IPS-NIHi7 (cell line): Measurements from ENCODE around the gene WIPF1.

Source experiments
- DNase-seq: peaks from one replicate; pipeline ENCODE4 v3.0.0; 2012; ENCODE audit warnings: mixed read lengths; ENCODE audit errors: extremely low spot score

WIPF1 gene

DNA sequence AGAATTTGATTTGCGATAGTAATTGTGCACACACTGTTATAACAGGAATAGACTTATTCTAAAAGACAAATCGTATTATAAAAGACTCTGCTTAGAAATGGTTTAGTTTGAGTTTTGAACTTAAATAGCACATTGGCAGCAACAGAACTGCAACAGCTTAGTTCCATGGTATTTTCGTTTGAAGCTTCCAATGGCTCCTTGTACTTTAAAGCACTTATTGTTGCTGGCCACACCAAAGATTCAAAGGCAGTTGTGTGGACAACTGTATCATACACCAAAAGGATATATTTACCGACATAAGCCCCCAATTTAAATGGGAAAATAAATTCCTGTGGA is 627 bp downstream of the WIPF1 start:
- no peak for DNase-seq

DNA sequence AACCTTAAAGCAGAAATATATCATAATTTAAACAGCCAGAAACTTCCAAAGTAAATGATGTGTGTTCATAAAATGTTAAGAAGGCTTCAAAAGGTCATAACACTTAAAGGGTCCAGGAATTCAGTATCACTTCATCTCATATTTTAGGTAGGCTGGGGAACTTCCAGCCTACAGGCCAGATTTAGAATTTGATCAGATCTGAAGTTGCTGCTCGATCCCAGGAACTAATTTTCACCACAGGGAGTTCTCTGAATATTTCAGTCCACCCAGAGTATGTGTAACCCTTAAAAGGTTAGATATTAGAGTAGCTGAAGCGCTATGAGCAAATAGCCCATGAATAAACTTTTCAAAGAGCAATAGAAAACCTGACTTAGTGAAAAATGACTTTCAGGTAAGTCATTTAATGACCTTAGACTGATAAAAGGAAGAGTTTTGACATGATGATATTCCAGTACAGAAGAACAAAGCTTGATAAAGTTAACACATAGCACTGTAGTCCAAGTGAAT is 1.7 kb downstream of the WIPF1 start:
- no peak for DNase-seq

DNA sequence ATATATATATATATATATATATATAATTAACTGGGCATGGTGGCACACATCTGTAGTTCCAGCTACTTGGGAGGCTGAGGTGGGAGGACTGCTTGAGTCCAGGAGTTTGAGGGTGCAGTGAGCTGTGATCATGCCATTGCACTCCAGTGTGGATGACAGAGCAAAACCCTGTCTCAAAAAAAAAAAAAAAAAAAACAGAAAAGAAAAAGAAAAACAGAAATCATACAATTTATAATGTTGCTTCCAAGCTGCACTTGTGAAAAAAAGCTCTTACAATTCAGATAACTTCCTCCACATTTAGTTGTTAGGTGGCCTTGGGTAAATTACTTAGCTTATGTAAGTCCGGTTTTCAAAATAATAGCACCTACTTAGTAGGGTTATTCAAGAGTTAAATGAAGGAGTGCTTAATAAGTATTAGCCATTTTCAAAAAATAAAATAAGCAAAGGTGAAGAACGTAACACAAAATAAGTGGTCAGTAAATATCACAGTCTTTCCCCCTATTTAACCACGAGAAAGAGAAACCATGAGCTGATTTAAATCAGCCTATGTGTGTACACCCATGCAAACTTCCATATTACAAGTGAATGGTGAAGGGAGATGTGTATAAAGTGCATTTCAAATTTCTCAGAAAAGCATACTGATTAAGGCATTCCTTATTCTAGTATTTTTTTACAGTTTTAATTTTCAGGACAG is 2.3 kb downstream of the WIPF1 start:
- DNase-seq, result no peak

GRCh38 chr2:174594456-174594855 is 3.1 kb downstream of the WIPF1 start:
- no peak for DNase-seq

GRCh38 chr2:174593574-174594203 is 3.9 kb downstream of the WIPF1 start:
- no peak for DNase-seq

DNA sequence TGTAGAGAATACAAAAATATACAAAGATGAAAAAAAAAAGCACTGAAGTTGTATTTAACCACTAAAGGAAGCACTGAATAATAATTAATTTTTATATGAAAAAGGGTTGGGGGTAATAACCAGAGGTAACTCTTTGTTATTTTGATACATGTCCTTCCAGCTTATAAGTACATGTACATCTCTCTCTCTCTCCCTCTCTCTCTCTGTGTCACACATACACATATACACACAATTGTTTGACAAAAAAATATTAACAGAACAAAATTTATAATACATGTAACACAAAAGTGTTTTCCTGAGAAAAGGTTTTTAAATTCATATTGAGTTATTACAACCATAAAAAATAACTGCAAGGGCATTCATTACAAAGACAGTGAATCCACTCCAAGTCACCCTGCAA is 4.6 kb downstream of the WIPF1 start:
- no peak for DNase-seq

- no peak for DNase-seq
These were observed 5.9 kb downstream of the WIPF1 start for GRCh38 chr2:174591740-174592139.

DNA sequence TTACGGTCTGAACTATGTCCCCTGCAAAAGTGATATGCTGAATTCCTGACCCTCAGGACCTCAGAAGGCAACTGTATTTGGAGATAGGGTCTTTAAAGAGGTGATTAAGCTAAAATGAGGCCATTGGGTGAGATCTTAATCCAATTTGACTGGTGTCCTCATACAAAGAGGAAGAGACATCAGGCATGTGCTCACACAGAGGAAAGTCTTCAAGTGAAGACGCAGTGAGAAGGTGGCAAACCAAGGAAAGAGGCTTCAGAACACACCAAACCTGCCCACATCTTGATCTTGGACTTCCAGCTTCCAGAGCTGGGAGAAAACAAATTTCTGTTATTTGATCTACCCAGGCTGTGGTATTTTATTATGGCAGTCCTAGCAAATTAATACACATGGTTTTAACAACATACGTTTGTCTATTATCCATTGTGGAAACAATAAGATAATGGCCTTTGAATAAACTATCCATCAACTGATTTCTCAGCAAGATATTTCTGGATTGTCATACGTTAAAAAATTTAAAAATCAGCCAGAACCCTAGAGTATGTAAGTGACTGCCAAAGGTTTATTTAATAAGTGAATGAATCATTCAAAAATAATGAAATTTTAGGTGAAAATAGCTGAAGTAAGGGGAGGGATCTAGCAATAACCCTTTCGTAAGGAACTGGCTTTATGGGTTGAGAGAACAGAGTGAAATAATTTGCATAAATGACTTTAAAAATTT is 6.5 kb downstream of the WIPF1 start:
- no peak for DNase-seq

- no peak for DNase-seq
These were observed 7.3 kb downstream of the WIPF1 start for GRCh38 chr2:174590346-174590745.

- DNase-seq, result no peak
These were observed 8.3 kb downstream of the WIPF1 start for GRCh38 chr2:174589334-174589733.

DNA sequence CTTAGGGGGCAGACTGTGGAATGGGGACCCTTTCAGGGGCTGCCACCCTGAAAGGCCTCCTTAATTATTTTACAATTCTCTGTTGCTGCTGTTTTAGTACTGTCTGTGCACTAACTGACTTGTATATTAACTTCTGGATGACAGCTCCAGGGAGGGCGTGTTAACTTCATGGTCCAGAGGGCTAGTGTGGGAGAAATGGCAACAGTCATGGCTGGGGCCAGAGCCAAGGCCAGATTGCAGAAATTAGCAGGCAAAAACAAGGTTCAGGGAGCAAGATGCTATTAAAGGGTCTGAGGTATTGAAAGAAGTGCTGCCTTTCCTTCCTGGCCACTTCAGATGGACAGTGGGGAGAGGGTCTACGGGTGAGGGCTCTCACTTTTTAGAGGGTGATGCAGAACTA is 9.1 kb downstream of the WIPF1 start:
- DNase-seq, result no peak

DNA sequence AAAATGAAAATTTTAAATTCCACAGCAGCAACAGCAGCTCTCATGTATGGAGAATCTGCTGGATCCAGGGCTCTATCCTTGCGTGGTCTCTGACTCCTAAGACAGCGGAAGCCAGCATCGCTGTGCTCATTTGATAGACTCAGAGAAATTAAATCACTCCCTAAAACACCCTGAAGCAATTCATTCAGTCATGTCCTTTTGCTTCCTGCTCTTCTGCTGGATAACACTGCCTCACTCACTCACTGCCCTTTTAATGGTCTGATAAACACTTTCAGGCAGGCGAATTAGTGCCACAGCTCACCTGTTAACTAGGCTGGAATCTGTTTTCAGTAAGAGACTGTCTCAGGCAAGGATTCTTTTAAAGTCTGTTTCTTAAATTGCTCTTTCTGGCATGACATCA is 10.0 kb downstream of the WIPF1 start:
- DNase-seq, result no peak

DNA sequence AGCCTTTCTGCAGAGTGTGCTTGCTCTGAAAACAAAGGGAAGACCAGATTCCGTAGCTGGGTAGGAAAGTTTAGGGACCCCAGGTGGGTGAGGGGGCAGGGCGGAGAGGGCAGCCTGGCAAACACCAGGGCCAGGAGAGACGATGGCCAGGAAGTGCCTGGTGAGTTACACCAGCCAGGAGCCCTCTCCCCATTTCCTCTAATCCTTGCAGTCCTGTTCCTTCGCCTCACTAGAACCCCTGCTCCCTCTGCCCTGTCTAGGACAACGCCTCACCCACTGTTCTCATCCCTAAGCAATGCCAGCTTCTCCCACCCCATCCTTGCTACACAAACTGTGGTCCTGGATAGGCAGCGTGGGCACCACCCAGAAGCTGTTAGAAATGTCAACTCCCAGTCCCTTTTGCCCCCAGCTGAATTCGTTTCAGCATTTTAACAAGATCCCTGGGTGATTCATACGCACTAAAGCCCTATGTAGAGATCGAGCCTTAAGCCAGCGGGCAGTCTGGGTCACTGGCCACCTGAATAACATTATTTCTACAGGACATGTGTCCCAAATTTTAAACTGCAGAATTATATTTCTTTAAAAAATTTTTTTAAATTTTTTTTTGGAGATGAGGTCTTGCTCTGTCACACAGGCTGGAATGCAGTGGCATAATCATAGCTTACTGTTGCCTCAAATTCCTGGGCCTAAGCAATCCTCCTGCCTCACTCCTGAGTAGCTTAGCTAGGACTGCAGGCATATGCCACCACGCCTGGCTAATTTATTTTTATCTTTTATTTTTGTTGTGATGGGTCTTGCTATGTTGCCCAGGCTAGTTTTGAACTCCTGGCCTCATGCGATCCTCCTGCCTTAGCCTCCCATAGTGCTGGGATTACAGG is 10.9 kb downstream of the WIPF1 start:
- no peak for DNase-seq

DNA sequence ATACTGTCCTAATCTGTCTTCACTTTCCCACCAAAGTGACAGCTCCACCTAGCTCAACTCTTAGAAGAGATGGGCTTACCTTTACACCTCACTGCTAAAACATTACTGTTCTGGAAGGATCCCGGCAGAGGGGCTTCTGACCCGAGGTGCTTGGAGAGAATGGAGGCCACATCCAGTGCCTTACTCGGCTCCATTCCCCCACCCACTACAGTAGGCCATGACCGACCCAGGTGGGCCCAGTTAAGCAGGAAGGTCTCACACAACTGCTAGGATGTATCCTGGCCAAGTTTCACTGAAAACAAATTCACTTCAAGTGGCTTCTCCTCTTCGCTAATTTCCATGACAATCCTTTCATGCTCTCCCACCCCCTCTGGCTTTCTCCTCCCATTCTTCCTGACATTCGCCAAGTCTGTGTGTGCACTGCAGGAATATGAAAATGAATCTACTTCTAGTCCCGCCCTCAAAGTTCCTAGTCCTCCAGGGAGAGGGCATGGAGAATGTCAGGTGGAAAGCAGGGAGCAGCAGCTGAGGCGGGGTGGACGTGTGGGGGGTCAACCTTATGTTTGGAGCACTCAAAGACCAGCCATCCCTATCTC is 11.8 kb downstream of the WIPF1 start:
- no peak for DNase-seq

GRCh38 chr2:174585146-174585545 is 12.5 kb downstream of the WIPF1 start:
- DNase-seq, result no peak

DNA sequence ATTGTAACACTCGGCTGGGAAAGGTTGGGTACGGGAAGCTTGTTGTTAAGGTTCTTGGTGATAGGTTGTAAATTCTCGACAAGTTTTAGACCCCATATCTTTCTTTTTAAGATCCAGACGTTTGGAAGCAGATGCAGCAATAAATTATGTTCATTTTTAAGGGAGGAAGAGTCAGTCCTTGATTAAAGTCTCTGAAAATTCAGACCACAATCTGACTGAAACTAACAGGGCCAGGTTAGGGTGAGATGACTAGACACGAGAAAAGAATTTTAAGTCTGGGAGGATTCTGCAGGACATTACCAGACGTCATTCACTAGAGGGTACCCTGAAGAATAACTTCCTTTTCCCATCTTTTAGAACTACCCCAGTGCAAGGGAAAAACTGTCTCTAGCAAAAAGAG is 16.1 kb downstream of the WIPF1 start:
- DNase-seq, result no peak

- no peak for DNase-seq
These were observed 16.7 kb downstream of the WIPF1 start for GRCh38 chr2:174580951-174581350.

GRCh38 chr2:174577967-174578589 is 19.5 kb downstream of the WIPF1 start:
- DNase-seq, result no peak

- no peak for DNase-seq
These were observed 22.4 kb downstream of the WIPF1 start for GRCh38 chr2:174575124-174575776.

GRCh38 chr2:174574657-174575056 is 22.9 kb downstream of the WIPF1 start:
- DNase-seq, result no peak

- DNase-seq, result no peak
These were observed 24.0 kb downstream of the WIPF1 start for GRCh38 chr2:174573621-174574081.
